OCI-LY7 (cell line): ENCODE data around the gene HS2ST1.

ENCODE experiments used
- EZH2phosphoT487 ChIP-seq: fragments of 200-600 bp; sonication (generic); IDR thresholded peaks from 2 replicates; pipeline ENCODE4 v1.6.1; 2018; ENCODE audit warnings: low read depth, borderline replicate concordance, mild to moderate bottlenecking, mixed run types, antibody characterized with exemption, low read length, moderate library complexity, mixed read lengths
- TF ChIP-seq, protein P1 (sequence below): fragments of 200-600 bp; sonication (generic); conservative IDR thresholded peaks from 2 replicates; pipeline ENCODE4 v1.5.1; 2014; ENCODE audit warnings: mild to moderate bottlenecking, antibody characterized with exemption, low read length, moderate library complexity, mixed read lengths

- TF ChIP-seq, protein P1, sequence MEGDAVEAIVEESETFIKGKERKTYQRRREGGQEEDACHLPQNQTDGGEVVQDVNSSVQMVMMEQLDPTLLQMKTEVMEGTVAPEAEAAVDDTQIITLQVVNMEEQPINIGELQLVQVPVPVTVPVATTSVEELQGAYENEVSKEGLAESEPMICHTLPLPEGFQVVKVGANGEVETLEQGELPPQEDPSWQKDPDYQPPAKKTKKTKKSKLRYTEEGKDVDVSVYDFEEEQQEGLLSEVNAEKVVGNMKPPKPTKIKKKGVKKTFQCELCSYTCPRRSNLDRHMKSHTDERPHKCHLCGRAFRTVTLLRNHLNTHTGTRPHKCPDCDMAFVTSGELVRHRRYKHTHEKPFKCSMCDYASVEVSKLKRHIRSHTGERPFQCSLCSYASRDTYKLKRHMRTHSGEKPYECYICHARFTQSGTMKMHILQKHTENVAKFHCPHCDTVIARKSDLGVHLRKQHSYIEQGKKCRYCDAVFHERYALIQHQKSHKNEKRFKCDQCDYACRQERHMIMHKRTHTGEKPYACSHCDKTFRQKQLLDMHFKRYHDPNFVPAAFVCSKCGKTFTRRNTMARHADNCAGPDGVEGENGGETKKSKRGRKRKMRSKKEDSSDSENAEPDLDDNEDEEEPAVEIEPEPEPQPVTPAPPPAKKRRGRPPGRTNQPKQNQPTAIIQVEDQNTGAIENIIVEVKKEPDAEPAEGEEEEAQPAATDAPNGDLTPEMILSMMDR: no peak
- no peak for TF ChIP-seq EZH2phosphoT487
Observed at GRCh38 chr1:87141556-87141955, 227.1 kb downstream of the HS2ST1 start.
